Measurements from ENCODE around the gene NF1. TPM values are rescaled to one million over a fixed set of nuclear protein-coding genes. Genes with fewer than 3 reads are reported as not detected.
"Not testable (repeated sequence)": the region's sequence is repeated elsewhere in the genome, so short reads cannot be mapped to it uniquely, and the experiment has no call there.

NF1 gene
- total RNA-seq, 1 donor from 2014 or later: 66.7 TPM

DNA sequence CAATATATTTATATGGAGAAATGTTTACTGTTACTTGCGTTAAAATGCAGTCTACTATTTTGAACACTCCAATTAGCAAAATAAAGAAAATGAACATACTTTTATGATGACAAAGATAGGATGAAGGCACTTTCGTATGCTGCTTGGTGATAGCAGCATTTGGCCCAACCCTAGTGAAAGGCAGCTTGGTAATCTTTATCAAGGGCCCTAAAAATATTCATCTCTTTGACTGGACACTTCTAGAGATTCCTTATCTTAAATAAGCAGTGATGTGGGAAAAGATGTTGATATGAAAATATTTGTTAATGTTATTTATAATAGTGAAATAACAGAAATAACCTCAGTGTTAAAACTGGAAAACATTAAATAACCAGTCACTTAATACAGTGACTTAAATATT lies 79.4 kb downstream of the NF1 start:
- Mint-ChIP-seq H3K4me3 (ENCODE audit: unreplicated experiment) (no peak overlapping the region), H3K27ac (ENCODE audit: unreplicated experiment) (no peak overlapping the region), H3K4me1 (ENCODE audit: unreplicated experiment) (no peaks in the 10 kb centered on the region), H3K36me3 (ENCODE audit: unreplicated experiment) (peaks cover 38% of the 10 kb centered on the region), H3K27me3 (ENCODE audit: unreplicated experiment) (no peaks in the 10 kb centered on the region), H3K9me3 (ENCODE audit: unreplicated experiment) (no peaks in the 10 kb centered on the region)
- TF ChIP-seq, protein P1, sequence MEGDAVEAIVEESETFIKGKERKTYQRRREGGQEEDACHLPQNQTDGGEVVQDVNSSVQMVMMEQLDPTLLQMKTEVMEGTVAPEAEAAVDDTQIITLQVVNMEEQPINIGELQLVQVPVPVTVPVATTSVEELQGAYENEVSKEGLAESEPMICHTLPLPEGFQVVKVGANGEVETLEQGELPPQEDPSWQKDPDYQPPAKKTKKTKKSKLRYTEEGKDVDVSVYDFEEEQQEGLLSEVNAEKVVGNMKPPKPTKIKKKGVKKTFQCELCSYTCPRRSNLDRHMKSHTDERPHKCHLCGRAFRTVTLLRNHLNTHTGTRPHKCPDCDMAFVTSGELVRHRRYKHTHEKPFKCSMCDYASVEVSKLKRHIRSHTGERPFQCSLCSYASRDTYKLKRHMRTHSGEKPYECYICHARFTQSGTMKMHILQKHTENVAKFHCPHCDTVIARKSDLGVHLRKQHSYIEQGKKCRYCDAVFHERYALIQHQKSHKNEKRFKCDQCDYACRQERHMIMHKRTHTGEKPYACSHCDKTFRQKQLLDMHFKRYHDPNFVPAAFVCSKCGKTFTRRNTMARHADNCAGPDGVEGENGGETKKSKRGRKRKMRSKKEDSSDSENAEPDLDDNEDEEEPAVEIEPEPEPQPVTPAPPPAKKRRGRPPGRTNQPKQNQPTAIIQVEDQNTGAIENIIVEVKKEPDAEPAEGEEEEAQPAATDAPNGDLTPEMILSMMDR (IDR thresholded peaks at IDR 0.05): no peak
- DNase-seq (ENCODE audit: extremely low spot score, unreplicated experiment): no peak

DNA sequence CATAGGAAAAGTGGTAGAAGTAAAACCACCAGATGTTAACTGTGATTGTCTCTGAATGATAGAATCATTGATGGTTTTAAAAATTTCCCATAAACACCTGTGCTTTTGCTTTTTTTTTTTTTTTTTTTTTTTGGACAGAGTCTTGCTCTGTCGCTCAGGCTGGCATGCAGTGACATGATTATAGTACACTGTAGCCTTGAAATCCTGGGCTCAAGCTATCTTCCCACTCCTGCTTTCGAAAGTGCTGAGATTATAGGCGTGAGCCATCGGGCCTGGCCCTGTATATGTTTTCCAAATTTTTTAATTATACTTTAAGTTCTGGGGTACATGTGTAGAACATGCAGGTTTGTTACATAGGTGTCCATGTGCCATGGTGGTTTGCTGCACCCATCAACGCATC lies 80.5 kb downstream of the NF1 start:
- Mint-ChIP-seq H3K36me3 (ENCODE audit: unreplicated experiment) (peaks cover 30% of the 10 kb centered on the region), H3K27ac (ENCODE audit: unreplicated experiment) (no peak overlapping the region), H3K4me1 (ENCODE audit: unreplicated experiment) (no peaks in the 10 kb centered on the region), H3K4me3 (ENCODE audit: unreplicated experiment) (no peak overlapping the region), H3K27me3 (ENCODE audit: unreplicated experiment) (no peaks in the 10 kb centered on the region), H3K9me3 (ENCODE audit: unreplicated experiment) (no peaks in the 10 kb centered on the region)
- DNase-seq (ENCODE audit: extremely low spot score, unreplicated experiment): no peak
- TF ChIP-seq, protein P1 (IDR thresholded peaks at IDR 0.05): no peak

DNA sequence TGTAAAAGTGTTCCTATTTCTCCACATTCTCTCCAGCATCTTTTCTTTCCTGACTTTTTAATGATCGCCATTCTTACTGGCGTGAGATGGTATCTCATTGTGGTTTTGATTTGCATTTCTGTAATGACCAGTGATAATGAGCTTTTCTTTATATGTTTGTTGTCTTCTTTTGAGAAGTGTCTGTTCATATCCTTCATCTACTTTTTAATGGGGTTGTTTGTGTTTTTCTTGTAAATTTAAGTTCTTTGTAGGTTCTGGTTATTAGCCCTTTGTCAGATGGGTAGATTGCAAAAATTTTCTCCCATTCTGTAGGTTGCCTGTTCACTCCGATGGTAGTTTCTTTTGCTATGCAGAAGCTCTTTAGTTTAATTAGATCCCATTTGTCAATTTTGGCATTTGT lies 81.4 kb downstream of the NF1 start:
- H3K4me1 Mint-ChIP-seq (ENCODE audit: unreplicated experiment); H3K27me3 Mint-ChIP-seq (ENCODE audit: unreplicated experiment); H3K9me3 Mint-ChIP-seq (ENCODE audit: unreplicated experiment); DNase-seq (ENCODE audit: extremely low spot score, unreplicated experiment); H3K27ac Mint-ChIP-seq (ENCODE audit: unreplicated experiment); H3K4me3 Mint-ChIP-seq (ENCODE audit: unreplicated experiment): not testable (repeated sequence)
- peaks cover 25% of the 10 kb centered on the region for H3K36me3 Mint-ChIP-seq (ENCODE audit: unreplicated experiment)

DNA sequence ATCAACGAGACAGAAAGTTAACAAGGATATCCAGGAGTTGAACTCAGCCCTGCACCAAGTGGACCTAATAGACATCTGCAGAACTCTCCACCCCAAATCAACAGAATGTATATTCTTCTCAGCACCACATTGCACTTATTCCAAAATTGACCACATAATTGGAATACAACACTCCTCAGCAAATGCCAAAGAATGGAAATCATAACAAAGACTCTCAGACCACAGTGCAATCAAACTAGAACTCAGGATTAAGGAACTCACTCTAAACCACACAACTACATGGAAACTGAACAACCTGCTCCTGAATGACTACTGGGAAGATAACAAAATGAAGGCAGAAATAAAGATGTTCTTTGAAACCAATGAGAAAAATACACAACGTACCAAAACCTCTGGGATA lies 84.2 kb downstream of the NF1 start:
- H3K27me3 Mint-ChIP-seq (ENCODE audit: unreplicated experiment); H3K27ac Mint-ChIP-seq (ENCODE audit: unreplicated experiment); H3K4me3 Mint-ChIP-seq (ENCODE audit: unreplicated experiment); DNase-seq (ENCODE audit: extremely low spot score, unreplicated experiment); H3K9me3 Mint-ChIP-seq (ENCODE audit: unreplicated experiment); H3K4me1 Mint-ChIP-seq (ENCODE audit: unreplicated experiment): not testable (repeated sequence)
- H3K36me3 Mint-ChIP-seq (ENCODE audit: unreplicated experiment): peaks cover 32% of the 10 kb centered on the region

GRCh38 chr17:31195305-31195704 lies 100.5 kb downstream of the NF1 start:
- DNase-seq (ENCODE audit: extremely low spot score, unreplicated experiment): no peak
- TF ChIP-seq, protein P1 (IDR thresholded peaks at IDR 0.05): no peak
- Mint-ChIP-seq H3K27ac (ENCODE audit: unreplicated experiment) (no peak overlapping the region), H3K4me3 (ENCODE audit: unreplicated experiment) (no peak overlapping the region), H3K4me1 (ENCODE audit: unreplicated experiment) (peaks cover 2% of the 10 kb centered on the region), H3K27me3 (ENCODE audit: unreplicated experiment) (no peaks in the 10 kb centered on the region), H3K36me3 (ENCODE audit: unreplicated experiment) (peaks cover 33% of the 10 kb centered on the region), H3K9me3 (ENCODE audit: unreplicated experiment) (peaks cover 10% of the 10 kb centered on the region)

DNA sequence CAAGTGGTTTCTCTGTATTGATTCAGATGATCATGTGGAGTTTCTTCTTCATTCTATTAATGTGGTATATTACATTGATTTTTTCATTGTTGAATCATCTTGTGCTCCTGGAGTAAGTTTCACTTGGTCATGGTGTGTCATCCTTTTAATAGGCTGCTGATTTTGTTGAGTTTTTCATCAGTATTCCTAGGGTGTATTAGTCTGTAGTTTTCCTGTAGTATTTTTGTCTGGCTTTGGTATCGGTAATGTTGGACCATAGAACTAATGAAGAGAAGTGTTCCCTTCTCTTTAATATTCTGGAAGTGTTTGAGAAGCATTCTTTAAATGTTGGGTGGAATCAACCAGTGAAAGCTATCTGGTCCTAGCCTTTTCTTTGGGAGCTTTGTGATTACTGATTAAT lies 103.2 kb downstream of the NF1 start:
- TF ChIP-seq, protein P1 (IDR thresholded peaks at IDR 0.05): no peak
- Mint-ChIP-seq H3K9me3 (ENCODE audit: unreplicated experiment) (peaks cover 10% of the 10 kb centered on the region), H3K36me3 (ENCODE audit: unreplicated experiment) (peaks cover 32% of the 10 kb centered on the region), H3K27ac (ENCODE audit: unreplicated experiment) (no peak overlapping the region), H3K4me3 (ENCODE audit: unreplicated experiment) (no peak overlapping the region), H3K4me1 (ENCODE audit: unreplicated experiment) (no peaks in the 10 kb centered on the region), H3K27me3 (ENCODE audit: unreplicated experiment) (no peaks in the 10 kb centered on the region)
- DNase-seq (ENCODE audit: extremely low spot score, unreplicated experiment): no peak

- H3K27me3 Mint-ChIP-seq (ENCODE audit: unreplicated experiment); H3K4me3 Mint-ChIP-seq (ENCODE audit: unreplicated experiment); H3K4me1 Mint-ChIP-seq (ENCODE audit: unreplicated experiment); H3K27ac Mint-ChIP-seq (ENCODE audit: unreplicated experiment); DNase-seq (ENCODE audit: extremely low spot score, unreplicated experiment): not testable (repeated sequence)
- Mint-ChIP-seq H3K9me3 (ENCODE audit: unreplicated experiment) (peaks cover 10% of the 10 kb centered on the region), H3K36me3 (ENCODE audit: unreplicated experiment) (peaks cover 27% of the 10 kb centered on the region)
These were observed 103.9 kb downstream of the NF1 start for GRCh38 chr17:31198666-31199065.

Data from osteocyte (in vitro differentiated cells).